Activated CD4-positive, CD25-positive, alpha-beta regulatory T cell (primary cell): ENCODE results near the gene ELP1.
A peak's percentile ranks its signal among the peaks of the same experiment; 100 is the strongest.
"Not testable (repeated sequence)": the region's sequence is repeated elsewhere in the genome, so short reads cannot be mapped to it uniquely, and the experiment has no call there.

ENCODE experiments used
- DNase-seq, 4 experiments: peaks; one replicate each; lab custom pipeline; 2025; lab: John Stamatoyannopoulos, UW

ELP1 gene

GRCh38 chr9:108933718-108934322, at the start of gene ELP1:
ELP1 (minus strand) TSS chr9:108934124; CDS start chr9:108931146, 2,978 bp downstream.
- DNase-seq = peak; percentile 73 to 84 (median 81)

- no peak for DNase-seq
Measured at GRCh38 chr9:108980893-108981292, 47.0 kb upstream of the ELP1 start.

GRCh38 chr9:108978205-108978604, 44.3 kb upstream of the ELP1 start:
- no peak for DNase-seq

- DNase-seq = no peak
Measured at GRCh38 chr9:108973895-108974294, 40.0 kb upstream of the ELP1 start.

- DNase-seq = no peak
Measured at GRCh38 chr9:108972626-108973209, 38.8 kb upstream of the ELP1 start.

- DNase-seq = no peak
Measured at GRCh38 chr9:108972186-108972585, 38.3 kb upstream of the ELP1 start.

- DNase-seq = not testable (repeated sequence)
Measured at GRCh38 chr9:108971392-108971791, 37.5 kb upstream of the ELP1 start.

GRCh38 chr9:108967916-108968315, 34.0 kb upstream of the ELP1 start:
- no peak for DNase-seq

GRCh38 chr9:108963459-108964143, 29.7 kb upstream of the ELP1 start:
- no peak for DNase-seq

- DNase-seq = no peak
Measured at GRCh38 chr9:108961151-108961550, 27.2 kb upstream of the ELP1 start.

- no peak for DNase-seq
Measured at GRCh38 chr9:108960331-108960730, 26.4 kb upstream of the ELP1 start.

- no peak for DNase-seq
Measured at GRCh38 chr9:108956631-108957026, 22.7 kb upstream of the ELP1 start.

GRCh38 chr9:108956022-108956630, 22.2 kb upstream of the ELP1 start:
- no peak for DNase-seq

- no peak for DNase-seq
Measured at GRCh38 chr9:108953983-108954574, 20.2 kb upstream of the ELP1 start.

GRCh38 chr9:108951578-108951977, 17.7 kb upstream of the ELP1 start:
- DNase-seq = no peak

- DNase-seq = no peak
Measured at GRCh38 chr9:108950168-108950567, 16.2 kb upstream of the ELP1 start.

- no peak for DNase-seq
Measured at GRCh38 chr9:108939975-108940374, 6.1 kb upstream of the ELP1 start.

- no peak for DNase-seq
Measured at GRCh38 chr9:108937561-108938305, 3.8 kb upstream of the ELP1 start.

GRCh38 chr9:108934323-108934893, 484 bp upstream of the ELP1 start, which contains the start of gene ABITRAM:
ABITRAM (plus strand) TSS chr9:108934400; CDS start chr9:108934487, 87 bp downstream.
- peak; percentile 73 to 83 (median 80) for DNase-seq

- no peak for DNase-seq
Measured at GRCh38 chr9:108933231-108933717, 650 bp downstream of the ELP1 start.

- no peak for DNase-seq
Measured at GRCh38 chr9:108928386-108928785, 5.5 kb downstream of the ELP1 start.
